Measurements from ENCODE around the gene ABLIM3.

- TF ChIP-seq EP300 (IDR thresholded peaks at IDR 0.05) (no peak), POLR2AphosphoS5 (IDR thresholded peaks at IDR 0.05) (no peak), POLR2A (IDR thresholded peaks at IDR 0.05) (no peak)
- TF ChIP-seq, protein P1, sequence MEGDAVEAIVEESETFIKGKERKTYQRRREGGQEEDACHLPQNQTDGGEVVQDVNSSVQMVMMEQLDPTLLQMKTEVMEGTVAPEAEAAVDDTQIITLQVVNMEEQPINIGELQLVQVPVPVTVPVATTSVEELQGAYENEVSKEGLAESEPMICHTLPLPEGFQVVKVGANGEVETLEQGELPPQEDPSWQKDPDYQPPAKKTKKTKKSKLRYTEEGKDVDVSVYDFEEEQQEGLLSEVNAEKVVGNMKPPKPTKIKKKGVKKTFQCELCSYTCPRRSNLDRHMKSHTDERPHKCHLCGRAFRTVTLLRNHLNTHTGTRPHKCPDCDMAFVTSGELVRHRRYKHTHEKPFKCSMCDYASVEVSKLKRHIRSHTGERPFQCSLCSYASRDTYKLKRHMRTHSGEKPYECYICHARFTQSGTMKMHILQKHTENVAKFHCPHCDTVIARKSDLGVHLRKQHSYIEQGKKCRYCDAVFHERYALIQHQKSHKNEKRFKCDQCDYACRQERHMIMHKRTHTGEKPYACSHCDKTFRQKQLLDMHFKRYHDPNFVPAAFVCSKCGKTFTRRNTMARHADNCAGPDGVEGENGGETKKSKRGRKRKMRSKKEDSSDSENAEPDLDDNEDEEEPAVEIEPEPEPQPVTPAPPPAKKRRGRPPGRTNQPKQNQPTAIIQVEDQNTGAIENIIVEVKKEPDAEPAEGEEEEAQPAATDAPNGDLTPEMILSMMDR (IDR thresholded peaks at IDR 0.05): no peak
Measured at GRCh38 chr5:149217096-149217802, 76.0 kb downstream of the ABLIM3 start.

All from gastroesophageal sphincter (tissue), 3 donors.